HepG2 (cell line): ENCODE data around the gene PPIA. TPM values are rescaled to one million over a fixed set of nuclear protein-coding genes. Genes with fewer than 3 reads are reported as not detected.
A peak's percentile ranks its signal among the peaks of the same experiment; 100 is the strongest.

ENCODE experiments used
- ARID3A ChIP-seq: IDR thresholded peaks from 2 replicates; pipeline ENCODE4 v1.6.1; 2012; ENCODE audit warnings: low read depth, low read length, improper control_type of control experiment
- ELF1 ChIP-seq: sonication (generic); formaldehyde crosslinking; IDR thresholded peaks from 2 replicates; pipeline ENCODE4 v1.4.0; 2020; ENCODE audit warnings: missing genetic modification reagents
- GABPA ChIP-seq, 2 experiments: IDR thresholded peaks; 2 replicates each; pipeline ENCODE4 v1.6.1; 2011 to 2016; ENCODE audit warnings: low read depth in 2 of 2, low read length in 1 of 2, missing biosample characterization in 1 of 2, missing genetic modification characterization in 1 of 2
- ISX ChIP-seq: sonication (generic); formaldehyde crosslinking; conservative IDR thresholded peaks from 2 replicates; pipeline ENCODE4 v1.5.0; 2020; ENCODE audit warnings: missing genetic modification reagents
- MAFG ChIP-seq: sonication (generic); formaldehyde crosslinking; IDR thresholded peaks from 2 replicates; pipeline ENCODE4 v1.5.1; 2020; ENCODE audit warnings: mild to moderate bottlenecking, missing genetic modification reagents
- MAFK ChIP-seq, 2 experiments: IDR thresholded peaks in 1 of 2; conservative IDR thresholded peaks in 1 of 2; 2 replicates each; pipeline ENCODE4 v1.6.1; 2011; ENCODE audit warnings: improper control_type of control experiment in 2 of 2, low read length in 2 of 2
- MIER2 ChIP-seq: IDR thresholded peaks from 2 replicates; pipeline ENCODE4 v1.6.1; 2016; ENCODE audit warnings: missing biosample characterization, missing genetic modification reagents
- NCOR1 ChIP-seq: fragments of 200-600 bp; sonication (generic); IDR thresholded peaks from 2 replicates; pipeline ENCODE4 v1.7.0; 2017; ENCODE audit warnings: antibody characterized with exemption, low read length, borderline replicate concordance
- PATZ1 ChIP-seq: sonication (generic); formaldehyde crosslinking; IDR thresholded peaks from 2 replicates; pipeline ENCODE4 v1.4.0; 2020; ENCODE audit warnings: missing genetic modification reagents
- POGZ ChIP-seq: sonication (generic); formaldehyde crosslinking; IDR thresholded peaks from 2 replicates; pipeline ENCODE4 v1.4.0; 2020; ENCODE audit warnings: mild to moderate bottlenecking, missing genetic modification reagents
- RCOR2 ChIP-seq: IDR thresholded peaks from 2 replicates; pipeline ENCODE4 v1.6.1; 2016; ENCODE audit warnings: missing biosample characterization, missing genetic modification reagents
- RELA ChIP-seq: sonication (generic); formaldehyde crosslinking; IDR thresholded peaks from 2 replicates; pipeline ENCODE4 v1.4.0; 2020; ENCODE audit warnings: missing genetic modification reagents
- SPEN ChIP-seq: sonication (generic); formaldehyde crosslinking; IDR thresholded peaks from 2 replicates; pipeline ENCODE4 v1.5.1; 2020; ENCODE audit warnings: low read depth, mild to moderate bottlenecking, missing genetic modification reagents
- TEAD3 ChIP-seq: optimal IDR thresholded peaks from 2 replicates; pipeline ENCODE3; 2016; ENCODE audit warnings: borderline replicate concordance
- TRAFD1 ChIP-seq: sonication (generic); formaldehyde crosslinking; IDR thresholded peaks from 2 replicates; pipeline ENCODE4 v1.5.1; 2020; ENCODE audit warnings: missing genetic modification reagents, mild to moderate bottlenecking, borderline replicate concordance
- ZBTB33 ChIP-seq: sonication (generic); formaldehyde crosslinking; IDR thresholded peaks from 2 replicates; pipeline ENCODE4 v1.4.0; 2020; ENCODE audit warnings: missing genetic modification reagents
- ZNF251 ChIP-seq: sonication (generic); formaldehyde crosslinking; IDR thresholded peaks from 2 replicates; pipeline ENCODE4 v1.9.0; 2021; ENCODE audit warnings: mild to moderate bottlenecking, missing genetic modification reagents
- ZNF263 ChIP-seq: sonication (generic); formaldehyde crosslinking; IDR thresholded peaks from 2 replicates; pipeline ENCODE4 v1.4.0; 2020; ENCODE audit warnings: missing genetic modification reagents
- ZNF296 ChIP-seq: sonication (generic); formaldehyde crosslinking; conservative IDR thresholded peaks from 2 replicates; pipeline ENCODE4 v1.5.0; 2020; ENCODE audit warnings: mild to moderate bottlenecking, missing genetic modification reagents
- ZNF614 ChIP-seq: IDR thresholded peaks from 2 replicates; pipeline ENCODE4 v1.6.1; 2018; ENCODE audit warnings: missing biosample characterization, missing genetic modification reagents, inconsistent platforms, borderline replicate concordance
- polyA plus RNA-seq, 8 experiments: library from polyadenylated mRNA; depleted of rRNA in 3 of 8; stranded (reverse) in 7 of 8; unstranded in 1 of 8; fragments of >200 nt; fragmentation: Illumina TruSeq in 4 of 8; extraction: Trizol in 4 of 8; gene quantifications; 2 replicates each; pipeline versions ENCODE4 v1.2.1 to v1.2.3, GENCODE V29; 2011 to 2016; ENCODE audit warnings: low read depth in 4 of 8, missing spikeins in 1 of 8, mixed read lengths in 1 of 8; ENCODE audit not compliant: insufficient read depth in 1 of 8
- total RNA-seq, 5 experiments: library from RNA; depleted of rRNA; stranded (reverse); fragments of >200 nt; fragmentation: Illumina TruSeq; extraction: Trizol; gene quantifications; 2 replicates each; pipeline ENCODE4 v1.2.3, GENCODE V29; 2016; ENCODE audit warnings: low read depth in 1 of 5
- TF ChIP-seq, protein P1 (sequence below): sonication (generic); formaldehyde crosslinking; IDR thresholded peaks from 2 replicates; pipeline ENCODE4 v1.8.1; 2023; ENCODE audit warnings: missing genetic modification reagents, inconsistent platforms, borderline replicate concordance

PPIA gene
- total and polyA plus RNA-seq, 2 of the 13 experiments (the other 11 are each of a cell fraction or from before 2014, with no cell fraction given): 2,268 to 3,010 TPM

DNA sequence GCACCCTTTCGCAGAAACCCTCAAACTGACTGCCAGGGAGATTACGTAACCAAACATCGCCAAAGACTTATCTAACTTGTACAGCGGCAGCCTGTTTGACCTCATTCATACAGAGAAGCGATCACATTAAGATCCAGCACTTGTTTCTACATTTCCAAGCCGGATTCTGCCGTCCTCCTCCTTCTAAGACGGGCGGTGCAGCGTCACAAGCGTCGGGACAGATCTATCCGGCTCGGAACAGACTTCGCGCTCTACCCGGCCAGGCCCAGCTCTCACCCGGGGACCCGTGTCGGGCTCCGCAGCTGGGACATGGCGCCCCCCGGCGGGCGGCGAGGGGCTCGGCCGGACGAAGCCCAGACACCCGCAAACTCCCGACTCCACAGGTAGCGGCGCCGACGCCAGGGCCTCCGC is 51.0 kb downstream of the PPIA start (continued):
- no peak for TF ChIP-seq ARID3A
- no peak for TF ChIP-seq ISX (CRISPR knock-in tag)
- no peak for TF ChIP-seq PATZ1 (CRISPR knock-in tag)
- no peak for TF ChIP-seq ZBTB33
- peak; percentile 16; the same call in 1 of the 2 replicates for TF ChIP-seq SPEN (CRISPR knock-in tag)
- no peak for TF ChIP-seq ZNF263 (CRISPR knock-in tag)
- TF ChIP-seq ZNF296: no peak
- TF ChIP-seq NCOR1: no peak
- no peak for TF ChIP-seq MAFG
- TF ChIP-seq RELA (CRISPR knock-in tag): no peak
- TF ChIP-seq MIER2: no peak
- 0 out of 2 replicates have a peak, but pooled peaks have one; percentile 83 for TF ChIP-seq TRAFD1 (CRISPR knock-in tag)
- 0 out of 2 replicates have a peak, but pooled peaks have one; percentile 5 for TF ChIP-seq ELF1
- TF ChIP-seq POGZ (CRISPR knock-in tag): no peak
- no peak for TF ChIP-seq RCOR2 (CRISPR knock-in tag)
- no peak for TF ChIP-seq GABPA (IDR thresholded peaks at IDR 0.05; ENCODE audit: low read depth, low read length)
- no peak for TF ChIP-seq GABPA (CRISPR knock-in tag; IDR thresholded peaks at IDR 0.05; ENCODE audit: low read depth)
- no peak for TF ChIP-seq TEAD3 (CRISPR knock-in tag)
- TF ChIP-seq MAFK (conservative IDR thresholded peaks at IDR 0.05 in 1 of 2, IDR thresholded peaks at IDR 0.05 in 1 of 2; ENCODE audit: low read length in 2 of 2): no peak
- 0 out of 2 replicates have a peak, but pooled peaks have one; percentile 25 for TF ChIP-seq ZNF614 (CRISPR knock-in tag)
- TF ChIP-seq ZNF251 (CRISPR knock-in tag): no peak
- TF ChIP-seq, protein P1, sequence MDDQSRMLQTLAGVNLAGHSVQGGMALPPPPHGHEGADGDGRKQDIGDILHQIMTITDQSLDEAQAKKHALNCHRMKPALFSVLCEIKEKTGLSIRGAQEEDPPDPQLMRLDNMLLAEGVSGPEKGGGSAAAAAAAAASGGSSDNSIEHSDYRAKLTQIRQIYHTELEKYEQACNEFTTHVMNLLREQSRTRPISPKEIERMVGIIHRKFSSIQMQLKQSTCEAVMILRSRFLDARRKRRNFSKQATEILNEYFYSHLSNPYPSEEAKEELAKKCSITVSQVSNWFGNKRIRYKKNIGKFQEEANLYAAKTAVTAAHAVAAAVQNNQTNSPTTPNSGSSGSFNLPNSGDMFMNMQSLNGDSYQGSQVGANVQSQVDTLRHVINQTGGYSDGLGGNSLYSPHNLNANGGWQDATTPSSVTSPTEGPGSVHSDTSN: no peak
